Measurements from ENCODE around the gene IL18R1.

GRCh38 chr2:102410952-102411351 is 55.4 kb downstream of the IL18R1 start:
- TF ChIP-seq CTCF (IDR thresholded peaks at IDR 0.05; ENCODE audit: low read depth, low read length, poor library complexity, severe bottlenecking) (no peak), EZH2phosphoT487 (IDR thresholded peaks at IDR 0.05; ENCODE audit: borderline replicate concordance, low read length) (no peak)
